Breast epithelium (tissue), 3 donors: ENCODE data around the gene PDSS2.

Experiments used
- CTCF ChIP-seq, 3 donors: fragments of 450-650 bp; IDR thresholded peaks; one replicate each; pipeline ENCODE4 v1.5.1; 2016 to 2017; ENCODE audit warnings: antibody characterized with exemption in 3 of 3, mild to moderate bottlenecking in 3 of 3, moderate library complexity in 3 of 3
- POLR2A ChIP-seq: fragments of 450-650 bp; IDR thresholded peaks from one replicate; pipeline ENCODE4 v1.6.1; 2016; ENCODE audit warnings: antibody characterized with exemption, mild to moderate bottlenecking, moderate library complexity
- POLR2AphosphoS5 ChIP-seq, 3 donors: sonication (generic); formaldehyde crosslinking; IDR thresholded peaks; one replicate each; pipeline ENCODE4 v1.6.1; 2017; ENCODE audit warnings: antibody characterized with exemption in 3 of 3

GRCh38 chr6:107400616-107401147, 58.7 kb downstream of the PDSS2 start:
- TF ChIP-seq CTCF (IDR thresholded peaks at IDR 0.05) (no peak), POLR2A (no peak), POLR2AphosphoS5 (IDR thresholded peaks at IDR 0.05) (no peak)
